Measurements from ENCODE around the gene PF4V1. TPM values are rescaled to one million over a fixed set of nuclear protein-coding genes. Genes with fewer than 3 reads are reported as not detected.

Gene PF4V1
- total RNA-seq, 2 experiments from 2014 or later, result not detected

DNA sequence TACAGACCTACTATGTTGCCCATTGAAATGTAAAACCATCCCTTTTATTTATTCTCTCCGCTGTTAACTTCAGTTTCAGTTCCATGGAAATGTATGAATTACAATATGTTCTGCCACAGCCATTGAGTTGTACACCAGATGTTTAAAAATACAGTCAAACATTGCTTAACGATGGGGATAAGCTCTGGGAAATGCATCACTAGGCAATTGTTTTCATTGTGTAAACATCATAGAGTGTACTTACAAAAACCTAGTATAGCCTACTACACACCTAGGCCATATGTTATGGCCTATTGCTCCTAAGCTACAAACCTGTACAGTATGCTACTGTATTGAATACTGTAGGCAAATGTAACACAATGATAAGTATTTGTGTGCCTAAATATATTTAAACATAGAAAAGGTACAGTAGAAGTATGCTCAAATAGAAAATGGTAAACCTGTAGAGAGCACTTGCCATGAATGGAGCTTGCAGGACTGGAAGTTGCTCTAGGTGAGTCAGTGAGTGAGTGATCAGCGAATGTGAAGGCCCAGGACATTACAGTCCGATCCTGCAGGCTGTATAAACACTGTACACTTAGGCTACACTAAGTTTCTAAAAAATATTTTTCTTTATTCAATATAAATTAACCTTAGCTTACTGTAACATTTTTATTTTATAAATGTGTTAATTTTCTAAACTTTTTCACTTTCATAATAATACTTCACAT lies 2.7 kb upstream of the PF4V1 start:
- Mint-ChIP-seq H3K4me3 (no peak overlapping the region), H3K27me3 (ENCODE audit: low read depth) (peaks cover 10% of the 10 kb centered on the region), H3K9me3 (no peaks in the 10 kb centered on the region), H3K4me1 (ENCODE audit: low read depth) (no peaks in the 10 kb centered on the region), H3K27ac (no peak overlapping the region), H3K36me3 (ENCODE audit: low read depth) (no peaks in the 10 kb centered on the region)
- intact Hi-C loops (cut with micrococcal nuclease), result no loop called here
- no peak for DNase-seq
- CTCF ChIA-PET, result interaction anchor here (0.7 kb wide), 1 partner anchor 1790 kb away, joined by 3 read pairs; no protein-coding TSS in a partner anchor

DNA sequence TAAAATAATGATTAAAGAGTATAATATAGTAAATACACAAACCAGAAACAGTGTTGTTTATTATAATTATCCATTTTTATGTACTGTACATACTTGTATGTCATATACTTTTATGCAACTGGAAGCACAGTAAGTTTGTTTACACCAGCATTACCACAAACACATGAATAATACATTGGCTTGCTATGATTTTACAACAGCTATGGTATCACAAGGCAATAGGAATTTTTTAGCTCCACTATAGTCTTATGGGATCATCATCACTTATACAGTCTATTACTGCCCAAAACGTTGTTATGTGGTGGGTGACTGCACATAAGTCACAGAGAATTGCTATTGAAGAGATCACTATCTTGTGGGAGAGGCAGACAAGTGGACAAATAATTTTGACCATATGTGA lies 1.8 kb upstream of the PF4V1 start:
- CTCF ChIA-PET, result interaction anchor here (0.7 kb wide), 1 partner anchor 1791 kb away, joined by 3 read pairs; no protein-coding TSS in a partner anchor
- Mint-ChIP-seq H3K9me3 (no peaks in the 10 kb centered on the region), H3K27me3 (ENCODE audit: low read depth) (peaks cover 7% of the 10 kb centered on the region), H3K27ac (no peak overlapping the region), H3K36me3 (ENCODE audit: low read depth) (no peaks in the 10 kb centered on the region), H3K4me3 (no peak overlapping the region), H3K4me1 (ENCODE audit: low read depth) (no peaks in the 10 kb centered on the region)
- intact Hi-C loops (cut with micrococcal nuclease), result no loop called here
- no peak for DNase-seq

DNA sequence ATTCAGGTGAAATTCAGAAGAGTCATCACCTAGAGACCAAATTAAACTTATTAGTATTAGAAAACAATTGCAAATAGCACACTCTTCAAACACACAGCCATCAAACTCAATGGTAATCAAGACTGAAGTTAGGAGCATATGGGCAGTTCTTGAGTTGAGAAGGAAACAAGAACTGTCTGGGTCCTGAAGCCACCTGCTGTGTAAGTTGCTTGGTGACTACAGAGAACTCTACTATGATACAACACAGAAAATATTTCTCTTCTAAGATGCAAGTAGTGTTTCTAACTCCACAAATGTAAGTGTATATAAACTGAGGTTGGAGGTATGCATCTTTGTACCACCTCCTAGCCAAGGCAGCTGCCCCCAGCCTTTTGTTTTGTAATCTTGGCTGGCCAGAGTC lies 325 bp upstream of the PF4V1 start:
- intact Hi-C loops (cut with micrococcal nuclease), result no loop called here
- CTCF ChIA-PET, result no interaction called here
- H3K4me1 Mint-ChIP-seq (ENCODE audit: low read depth), result no peaks in the 10 kb centered on the region
- DNase-seq, result no peak
- H3K27ac Mint-ChIP-seq, result no peak overlapping the region
- H3K9me3 Mint-ChIP-seq, result no peaks in the 10 kb centered on the region
- H3K27me3 Mint-ChIP-seq (ENCODE audit: low read depth), result peaks cover 7% of the 10 kb centered on the region
- no peaks in the 10 kb centered on the region for H3K36me3 Mint-ChIP-seq (ENCODE audit: low read depth)
- no peak overlapping the region for H3K4me3 Mint-ChIP-seq

DNA sequence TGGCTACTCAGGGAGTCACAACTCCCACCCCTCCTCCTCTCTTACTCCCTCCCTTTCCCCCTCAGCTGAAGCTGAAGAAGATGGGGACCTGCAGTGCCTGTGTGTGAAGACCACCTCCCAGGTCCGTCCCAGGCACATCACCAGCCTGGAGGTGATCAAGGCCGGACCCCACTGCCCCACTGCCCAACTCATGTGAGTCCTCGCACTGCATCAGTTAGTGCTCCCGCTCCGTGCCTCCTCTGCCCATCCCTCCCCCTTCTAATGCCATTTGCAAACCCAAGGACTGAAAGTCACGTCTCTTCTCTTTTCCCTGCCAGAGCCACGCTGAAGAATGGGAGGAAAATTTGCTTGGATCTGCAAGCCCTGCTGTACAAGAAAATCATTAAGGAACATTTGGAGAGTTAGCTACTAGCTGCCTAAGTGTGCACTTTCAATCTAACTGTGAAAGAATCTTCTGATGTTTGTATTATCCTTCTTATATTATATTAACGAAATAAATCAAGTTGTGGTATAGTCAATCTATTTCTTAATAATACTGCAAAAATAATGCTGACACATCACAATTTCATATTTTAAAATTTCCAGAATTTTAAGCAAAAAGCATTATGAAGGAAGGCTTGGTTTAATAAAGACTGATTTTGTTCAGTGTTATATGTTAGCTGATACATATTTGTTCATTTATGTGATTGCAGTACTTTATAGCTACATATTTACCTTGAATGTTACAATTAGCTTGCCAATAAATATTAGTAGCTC lies 800 bp downstream of the PF4V1 start:
- no peaks in the 10 kb centered on the region for H3K4me1 Mint-ChIP-seq (ENCODE audit: low read depth)
- H3K27ac Mint-ChIP-seq, result no peak overlapping the region

DNA sequence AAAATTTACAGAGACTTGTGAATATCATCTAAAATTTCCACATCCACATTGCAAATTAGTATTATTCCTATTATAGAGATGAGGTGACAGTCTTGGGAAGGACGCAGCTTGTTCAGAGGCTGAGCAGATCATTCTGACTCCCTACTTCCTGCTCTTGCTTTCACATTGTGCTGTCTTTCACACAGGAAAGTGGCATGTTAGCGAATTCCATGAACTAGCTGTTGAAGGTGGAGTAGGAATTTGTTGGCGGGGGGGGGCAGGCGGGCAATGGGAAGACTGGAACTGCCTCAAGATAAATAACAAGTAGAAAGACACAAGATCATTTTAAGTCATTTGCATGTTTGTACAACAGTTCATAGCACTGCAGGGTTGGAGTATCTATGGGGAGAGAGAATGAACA lies 2.3 kb downstream of the PF4V1 start:
- CTCF ChIA-PET, result no interaction called here
- no peak for DNase-seq
- Mint-ChIP-seq H3K27me3 (ENCODE audit: low read depth) (peaks cover 7% of the 10 kb centered on the region), H3K27ac (no peak overlapping the region), H3K9me3 (no peaks in the 10 kb centered on the region), H3K4me1 (ENCODE audit: low read depth) (no peaks in the 10 kb centered on the region), H3K4me3 (no peak overlapping the region), H3K36me3 (ENCODE audit: low read depth) (no peaks in the 10 kb centered on the region)
- intact Hi-C loops (cut with micrococcal nuclease), result no loop called here

More for the DNA sequence above, 800 bp downstream of the PF4V1 start:
- Mint-ChIP-seq H3K36me3 (ENCODE audit: low read depth) (no peaks in the 10 kb centered on the region), H3K9me3 (no peaks in the 10 kb centered on the region), H3K4me3 (no peak overlapping the region), H3K27me3 (ENCODE audit: low read depth) (peaks cover 7% of the 10 kb centered on the region)
- CTCF ChIA-PET, result no interaction called here
- intact Hi-C loops (cut with micrococcal nuclease), result no loop called here
- no peak for DNase-seq

DNA sequence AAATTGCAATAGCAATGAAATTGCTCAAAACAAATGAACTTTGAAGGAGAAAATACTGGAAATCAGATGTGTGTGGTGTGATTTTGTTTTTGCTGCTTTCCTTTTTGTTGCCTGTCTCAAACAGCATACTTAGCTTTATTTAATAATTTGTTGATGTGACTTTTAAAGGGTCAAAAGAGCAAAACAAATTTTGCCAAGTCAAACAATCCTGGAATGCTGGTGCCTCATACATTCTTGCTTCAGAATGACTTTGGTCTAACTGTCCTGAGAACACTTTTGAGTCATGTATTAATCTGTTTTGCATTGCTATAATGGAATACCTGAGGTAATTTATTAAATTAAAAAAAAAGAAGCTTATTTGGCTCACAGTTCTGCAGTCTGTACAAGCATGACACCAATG lies 3.4 kb downstream of the PF4V1 start:
- H3K27me3 Mint-ChIP-seq (ENCODE audit: low read depth), result peaks cover 7% of the 10 kb centered on the region
- no peaks in the 10 kb centered on the region for H3K9me3 Mint-ChIP-seq
- no peaks in the 10 kb centered on the region for H3K4me1 Mint-ChIP-seq (ENCODE audit: low read depth)
- CTCF ChIA-PET, result interaction anchor here (0.6 kb wide), 2 partner anchors 46 to 413 kb away, joined by 3 read pairs; no protein-coding TSS in a partner anchor
- DNase-seq, result no peak
- H3K27ac Mint-ChIP-seq, result no peak overlapping the region
- H3K36me3 Mint-ChIP-seq (ENCODE audit: low read depth), result no peaks in the 10 kb centered on the region
- intact Hi-C loops (cut with micrococcal nuclease), result no loop called here
- H3K4me3 Mint-ChIP-seq, result no peak overlapping the region

DNA sequence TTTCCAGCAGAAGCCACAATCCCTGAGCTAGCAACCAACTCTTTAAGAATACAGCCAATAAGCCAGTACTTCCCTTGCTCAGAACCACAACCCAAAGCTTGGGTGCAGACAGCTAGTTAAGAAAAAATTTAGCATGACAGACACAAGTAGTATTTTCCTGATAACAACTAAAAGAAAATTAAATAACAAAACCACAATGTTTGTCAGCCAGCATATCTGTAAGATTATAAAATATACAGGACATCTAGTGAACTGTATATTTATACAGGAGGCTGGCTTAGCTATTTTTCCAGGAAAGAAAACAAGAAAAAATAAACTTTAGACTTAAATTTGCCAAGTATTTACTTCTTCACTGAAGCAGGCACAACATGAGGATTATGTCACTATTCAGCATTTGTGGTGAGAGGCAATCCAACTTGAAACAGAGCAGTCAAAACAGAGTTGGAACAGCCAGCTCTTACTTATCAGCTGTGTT lies 6.6 kb downstream of the PF4V1 start:
- Mint-ChIP-seq H3K27ac (no peak overlapping the region), H3K36me3 (ENCODE audit: low read depth) (no peaks in the 10 kb centered on the region), H3K27me3 (ENCODE audit: low read depth) (peaks cover 1% of the 10 kb centered on the region), H3K4me3 (no peak overlapping the region), H3K4me1 (ENCODE audit: low read depth) (no peaks in the 10 kb centered on the region), H3K9me3 (no peaks in the 10 kb centered on the region)
- intact Hi-C loops (cut with micrococcal nuclease), result loop anchor here (10.0 kb wide), 1 partner anchor 235 kb away; the partner anchor contains the start of gene CXCL2
- CTCF ChIA-PET, result interaction anchor here (1.1 kb wide), 1 partner anchor 157 kb away, joined by 4 read pairs; no protein-coding TSS in a partner anchor
- no peak for DNase-seq

DNA sequence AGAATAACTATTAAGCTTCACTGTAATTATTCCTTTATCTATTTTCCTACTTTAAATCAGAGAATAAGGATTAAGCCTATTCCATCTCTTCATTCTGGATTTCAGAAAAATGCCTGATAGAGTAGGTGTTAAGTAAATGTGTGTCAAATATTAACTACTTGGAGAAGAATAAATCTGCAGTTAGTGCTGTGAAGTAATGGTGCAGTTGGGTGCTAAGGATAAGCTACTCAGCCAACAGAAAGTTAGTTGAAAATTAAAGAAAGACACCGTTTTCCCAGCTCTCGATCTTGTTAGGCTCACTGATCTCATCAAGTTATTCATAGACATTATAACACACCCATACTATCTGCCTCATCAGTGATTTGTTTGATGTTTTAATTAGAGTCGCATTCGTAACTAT lies 7.1 kb downstream of the PF4V1 start:
- no peaks in the 10 kb centered on the region for H3K4me1 Mint-ChIP-seq (ENCODE audit: low read depth)
- H3K27me3 Mint-ChIP-seq (ENCODE audit: low read depth), result no peaks in the 10 kb centered on the region
- CTCF ChIA-PET, result interaction anchor here (1.1 kb wide), 1 partner anchor 156 kb away, joined by 4 read pairs; no protein-coding TSS in a partner anchor
- intact Hi-C loops (cut with micrococcal nuclease), result loop anchor here (10.0 kb wide), 1 partner anchor 235 kb away; the partner anchor contains the start of gene CXCL2
- no peak overlapping the region for H3K4me3 Mint-ChIP-seq
- no peaks in the 10 kb centered on the region for H3K9me3 Mint-ChIP-seq
- no peak for DNase-seq
- no peaks in the 10 kb centered on the region for H3K36me3 Mint-ChIP-seq (ENCODE audit: low read depth)
- no peak overlapping the region for H3K27ac Mint-ChIP-seq

DNA sequence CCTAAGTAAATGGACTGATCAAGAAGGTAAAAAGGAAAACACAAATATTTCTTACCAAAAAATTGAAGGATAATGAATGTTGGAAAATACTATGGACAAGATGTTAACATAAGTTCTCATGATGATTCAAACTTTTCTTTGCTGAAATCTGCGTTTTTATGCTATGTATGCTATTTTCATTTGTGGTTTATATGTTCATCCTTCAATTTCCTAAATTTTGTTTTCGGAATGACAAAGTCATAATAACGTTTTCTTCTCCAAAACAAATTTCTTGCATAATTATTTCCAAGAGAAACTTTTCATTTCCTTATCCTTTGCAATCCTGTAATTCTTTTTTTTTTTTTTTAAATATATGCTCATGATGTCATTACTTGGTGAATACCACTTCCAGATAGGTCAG lies 7.8 kb downstream of the PF4V1 start:
- DNase-seq, result no peak
- Mint-ChIP-seq H3K4me3 (no peak overlapping the region), H3K27ac (no peak overlapping the region), H3K9me3 (no peaks in the 10 kb centered on the region), H3K36me3 (ENCODE audit: low read depth) (no peaks in the 10 kb centered on the region), H3K27me3 (ENCODE audit: low read depth) (no peaks in the 10 kb centered on the region), H3K4me1 (ENCODE audit: low read depth) (no peaks in the 10 kb centered on the region)
- intact Hi-C loops (cut with micrococcal nuclease), result loop anchor here (10.0 kb wide), 1 partner anchor 234 kb away; the partner anchor contains the start of gene CXCL2
- CTCF ChIA-PET, result no interaction called here

DNA sequence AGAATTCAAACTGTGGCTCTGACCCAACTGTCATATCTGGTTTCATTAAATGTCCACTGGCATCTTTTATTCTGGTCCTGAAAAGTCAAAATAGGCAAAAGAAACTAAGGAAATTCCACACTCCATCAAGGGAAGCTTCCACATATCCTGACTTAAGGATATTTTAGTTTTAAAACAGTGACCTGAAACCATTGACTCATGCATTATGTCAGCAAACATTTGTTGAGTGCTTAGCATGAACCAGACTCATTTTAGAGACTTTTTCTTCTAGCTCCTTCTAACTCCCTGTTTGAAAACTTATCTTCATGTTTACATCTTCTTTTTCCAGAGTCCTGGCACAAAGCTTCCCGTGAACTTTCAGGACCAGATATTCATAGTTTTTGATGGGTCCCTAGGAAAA lies 9.2 kb downstream of the PF4V1 start:
- H3K9me3 Mint-ChIP-seq, result no peaks in the 10 kb centered on the region
- CTCF ChIA-PET, result no interaction called here
- H3K27ac Mint-ChIP-seq, result no peak overlapping the region
- no peaks in the 10 kb centered on the region for H3K27me3 Mint-ChIP-seq (ENCODE audit: low read depth)
- intact Hi-C loops (cut with micrococcal nuclease), result loop anchor here (10.0 kb wide), 1 partner anchor 232 kb away; the partner anchor contains the start of gene CXCL2
- H3K4me1 Mint-ChIP-seq (ENCODE audit: low read depth), result no peaks in the 10 kb centered on the region
- no peak for DNase-seq
- H3K36me3 Mint-ChIP-seq (ENCODE audit: low read depth), result no peaks in the 10 kb centered on the region
- H3K4me3 Mint-ChIP-seq, result no peak overlapping the region

DNA sequence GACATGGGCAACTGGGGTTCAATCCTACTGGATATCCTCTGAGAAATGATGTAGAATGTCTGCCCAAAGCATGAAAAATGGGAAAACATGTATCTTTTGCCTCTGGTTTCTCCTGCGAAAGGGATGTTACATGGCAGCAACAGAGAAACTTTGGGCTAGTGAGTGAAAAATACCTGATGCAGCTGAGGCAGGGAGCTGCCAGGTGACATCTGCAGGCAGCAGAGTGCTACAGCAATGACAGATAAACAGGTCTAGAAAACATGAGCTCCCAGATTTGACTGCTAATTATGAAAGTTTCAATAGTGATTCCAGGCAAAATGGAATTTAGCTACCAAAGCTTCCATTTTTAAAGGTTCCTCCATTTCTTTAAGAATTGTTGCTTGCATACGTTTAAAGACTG lies 11.3 kb downstream of the PF4V1 start:
- CTCF ChIA-PET, result no interaction called here
- H3K4me3 Mint-ChIP-seq, result no peak overlapping the region
- H3K9me3 Mint-ChIP-seq, result no peaks in the 10 kb centered on the region
- H3K27me3 Mint-ChIP-seq (ENCODE audit: low read depth), result peaks cover 11% of the 10 kb centered on the region
- intact Hi-C loops (cut with micrococcal nuclease), result loop anchor here (2.0 to 10.0 kb wide), 2 partner anchors 202 to 230 kb away; partner anchors contain the start of gene CXCL2
- no peak for DNase-seq
- H3K27ac Mint-ChIP-seq, result no peak overlapping the region
- peaks cover 3% of the 10 kb centered on the region for H3K4me1 Mint-ChIP-seq (ENCODE audit: low read depth)
- no peaks in the 10 kb centered on the region for H3K36me3 Mint-ChIP-seq (ENCODE audit: low read depth)

DNA sequence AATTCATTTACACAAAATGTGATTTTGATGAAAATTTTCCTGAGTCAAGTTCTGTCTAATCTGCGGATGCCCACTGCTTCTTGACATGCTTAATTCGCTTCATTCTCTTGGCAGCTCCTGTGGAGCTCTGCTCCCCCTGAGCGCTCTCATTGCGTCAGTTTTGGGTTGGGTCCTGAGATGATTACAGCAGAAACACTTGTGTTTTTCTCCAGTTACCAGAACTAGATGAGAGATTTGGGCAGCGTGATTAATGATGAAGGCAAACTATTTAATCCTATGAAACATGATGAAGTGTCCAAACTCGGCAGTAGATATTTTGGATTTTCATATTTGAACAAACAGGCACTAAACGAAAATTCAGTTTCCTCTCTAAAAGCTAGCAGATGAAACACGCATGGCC lies 11.9 kb downstream of the PF4V1 start:
- intact Hi-C loops (cut with micrococcal nuclease), result loop anchor here (2.0 to 10.0 kb wide), 2 partner anchors 202 to 230 kb away; partner anchors contain the start of gene CXCL2
- Mint-ChIP-seq H3K9me3 (no peaks in the 10 kb centered on the region), H3K27ac (no peak overlapping the region), H3K4me1 (ENCODE audit: low read depth) (peaks cover 3% of the 10 kb centered on the region), H3K27me3 (ENCODE audit: low read depth) (peaks cover 17% of the 10 kb centered on the region), H3K4me3 (no peak overlapping the region), H3K36me3 (ENCODE audit: low read depth) (no peaks in the 10 kb centered on the region)
- no peak for DNase-seq
- CTCF ChIA-PET, result no interaction called here

Data from activated naive CD4-positive, alpha-beta T cell treated with anti-CD3 and anti-CD28 coated beads for 36 hours (primary cell).